Measurements from ENCODE around the gene EFS. TPM values are rescaled to one million over a fixed set of nuclear protein-coding genes. Genes with fewer than 3 reads are reported as not detected.

Gene EFS
- total RNA-seq, 6 experiments from 2014 or later: 8.8 to 13.5 (median 12.3) TPM

DNA sequence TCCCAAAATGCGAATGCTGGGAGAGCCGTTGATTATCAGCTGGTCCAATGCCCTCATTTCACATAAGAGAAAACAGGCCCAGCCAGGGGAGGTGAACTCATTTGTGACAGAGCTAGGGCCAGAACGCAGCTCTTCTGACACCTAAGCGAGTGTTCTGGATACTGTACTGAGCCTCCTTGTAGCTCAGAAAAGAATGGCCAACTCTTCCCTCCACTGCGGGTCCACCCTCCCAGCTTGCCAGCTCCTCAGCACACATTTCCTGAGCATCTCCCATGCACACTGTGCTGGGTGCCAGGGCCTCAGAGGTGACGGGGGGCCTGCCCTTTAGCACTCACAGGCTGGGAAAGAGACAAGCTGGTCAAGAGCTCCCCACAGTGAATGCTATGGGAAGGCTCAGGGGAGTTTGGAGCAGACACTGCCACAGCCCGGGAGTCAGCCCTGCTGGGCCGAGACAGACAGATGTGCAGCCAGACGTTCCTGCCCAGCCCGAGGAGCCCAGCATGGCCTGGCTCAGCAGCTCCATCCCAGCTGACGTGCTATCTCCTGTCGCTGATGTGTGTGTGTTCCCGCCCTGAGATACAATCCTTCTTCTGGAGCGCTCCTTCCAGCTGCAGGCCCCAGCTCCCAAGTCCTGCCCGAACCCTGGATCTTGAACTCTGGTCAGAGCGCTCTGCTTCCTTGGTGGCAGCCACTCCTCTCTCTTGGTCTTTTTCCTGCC is 15.4 kb upstream of the EFS start:
- H3K4me1 Mint-ChIP-seq (ENCODE audit: low read depth): no peaks in the 10 kb centered on the region
- no peaks in the 10 kb centered on the region for H3K36me3 Mint-ChIP-seq (ENCODE audit: low read depth)

DNA sequence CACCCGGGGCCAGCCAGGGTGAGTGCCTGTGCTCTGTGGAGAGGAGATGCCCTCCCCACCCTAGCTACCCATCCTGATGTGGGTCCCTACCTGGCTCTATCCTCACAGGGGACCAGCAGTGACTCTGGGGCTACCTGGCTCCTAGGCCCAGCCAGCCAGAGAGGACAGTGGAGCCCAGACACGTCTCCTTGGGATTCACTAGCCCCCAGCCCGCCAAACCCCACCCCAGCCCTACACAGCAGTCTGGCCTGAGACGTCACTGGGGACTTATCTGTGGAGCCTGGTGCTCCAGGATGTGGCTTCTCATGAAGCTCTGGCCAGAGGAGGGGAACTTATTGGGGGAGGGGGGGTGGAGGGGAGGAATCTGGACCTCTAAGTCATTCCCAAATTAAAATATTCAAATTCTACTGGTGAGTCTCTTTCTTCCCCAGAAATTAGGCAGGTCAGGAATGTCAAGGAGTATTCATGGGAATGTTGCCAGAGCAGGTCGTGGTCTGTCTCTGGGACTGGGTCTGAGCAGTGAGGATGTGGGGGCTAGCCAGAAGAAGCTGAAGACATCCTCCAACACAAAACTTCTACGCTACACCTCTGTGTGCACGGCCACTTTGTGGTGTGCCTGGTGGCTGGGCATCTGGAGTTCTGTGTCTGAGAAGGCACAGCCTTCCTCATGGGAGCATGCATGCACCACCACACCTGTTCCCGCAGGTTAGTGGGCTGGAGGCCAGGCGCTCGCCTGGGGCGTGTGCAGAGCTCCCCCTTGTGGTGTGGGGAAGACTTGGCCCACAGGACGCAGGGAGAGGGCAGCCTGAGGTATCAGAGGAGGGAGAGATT is 14.6 kb upstream of the EFS start:
- Mint-ChIP-seq H3K4me3 (no peak overlapping the region), H3K9me3 (no peaks in the 10 kb centered on the region), H3K27me3 (ENCODE audit: insufficient read depth) (peaks cover 35% of the 10 kb centered on the region), H3K36me3 (ENCODE audit: low read depth) (no peaks in the 10 kb centered on the region), H3K27ac (no peak overlapping the region), H3K4me1 (ENCODE audit: low read depth) (no peaks in the 10 kb centered on the region)
- no peak for DNase-seq
- TF ChIP-seq, protein P1, sequence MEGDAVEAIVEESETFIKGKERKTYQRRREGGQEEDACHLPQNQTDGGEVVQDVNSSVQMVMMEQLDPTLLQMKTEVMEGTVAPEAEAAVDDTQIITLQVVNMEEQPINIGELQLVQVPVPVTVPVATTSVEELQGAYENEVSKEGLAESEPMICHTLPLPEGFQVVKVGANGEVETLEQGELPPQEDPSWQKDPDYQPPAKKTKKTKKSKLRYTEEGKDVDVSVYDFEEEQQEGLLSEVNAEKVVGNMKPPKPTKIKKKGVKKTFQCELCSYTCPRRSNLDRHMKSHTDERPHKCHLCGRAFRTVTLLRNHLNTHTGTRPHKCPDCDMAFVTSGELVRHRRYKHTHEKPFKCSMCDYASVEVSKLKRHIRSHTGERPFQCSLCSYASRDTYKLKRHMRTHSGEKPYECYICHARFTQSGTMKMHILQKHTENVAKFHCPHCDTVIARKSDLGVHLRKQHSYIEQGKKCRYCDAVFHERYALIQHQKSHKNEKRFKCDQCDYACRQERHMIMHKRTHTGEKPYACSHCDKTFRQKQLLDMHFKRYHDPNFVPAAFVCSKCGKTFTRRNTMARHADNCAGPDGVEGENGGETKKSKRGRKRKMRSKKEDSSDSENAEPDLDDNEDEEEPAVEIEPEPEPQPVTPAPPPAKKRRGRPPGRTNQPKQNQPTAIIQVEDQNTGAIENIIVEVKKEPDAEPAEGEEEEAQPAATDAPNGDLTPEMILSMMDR (IDR thresholded peaks at IDR 0.05): peak; percentile 94

More for the DNA sequence above, 15.4 kb upstream of the EFS start:
- Mint-ChIP-seq H3K9me3 (no peaks in the 10 kb centered on the region), H3K27ac (no peak overlapping the region), H3K4me3 (no peak overlapping the region), H3K27me3 (ENCODE audit: insufficient read depth) (peaks cover 31% of the 10 kb centered on the region)
- TF ChIP-seq, protein P1 (IDR thresholded peaks at IDR 0.05): peak; percentile 30
- DNase-seq: no peak

DNA sequence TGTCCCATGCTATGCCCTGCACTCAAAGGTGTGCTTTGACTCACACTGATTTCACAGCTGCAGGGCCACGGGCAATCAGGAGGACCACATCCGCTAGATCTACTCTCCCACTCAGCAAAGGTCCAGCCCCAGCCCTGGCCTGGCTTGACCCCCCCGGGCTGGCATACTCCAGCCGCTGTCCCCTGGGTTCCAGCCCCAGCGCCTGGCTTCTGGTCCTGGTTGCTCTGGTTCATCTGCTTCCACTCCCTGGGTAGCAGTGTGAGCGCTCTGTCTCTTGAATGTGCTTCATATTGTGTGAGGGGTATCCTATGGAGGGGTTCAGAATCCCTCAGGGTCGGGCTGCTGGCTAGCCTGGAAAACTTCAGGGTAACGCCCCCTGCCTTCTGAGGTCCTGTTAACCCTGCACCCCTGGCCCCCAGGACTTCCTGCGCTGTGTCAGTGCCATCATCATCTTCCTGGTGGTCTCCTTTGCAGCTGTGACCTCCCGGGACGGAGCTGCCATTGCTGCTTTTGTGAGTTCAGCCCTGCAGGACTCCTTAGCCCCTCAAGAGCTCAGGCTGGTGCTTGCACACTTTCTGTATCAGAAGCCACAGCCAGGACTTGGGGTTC is 13.7 kb upstream of the EFS start:
- H3K9me3 Mint-ChIP-seq: no peaks in the 10 kb centered on the region
- TF ChIP-seq, protein P1 (IDR thresholded peaks at IDR 0.05): no peak
- DNase-seq: no peak
- H3K27me3 Mint-ChIP-seq (ENCODE audit: insufficient read depth): peaks cover 39% of the 10 kb centered on the region
- no peak overlapping the region for H3K27ac Mint-ChIP-seq
- H3K4me3 Mint-ChIP-seq: no peak overlapping the region
- no peaks in the 10 kb centered on the region for H3K4me1 Mint-ChIP-seq (ENCODE audit: low read depth)
- no peaks in the 10 kb centered on the region for H3K36me3 Mint-ChIP-seq (ENCODE audit: low read depth)

DNA sequence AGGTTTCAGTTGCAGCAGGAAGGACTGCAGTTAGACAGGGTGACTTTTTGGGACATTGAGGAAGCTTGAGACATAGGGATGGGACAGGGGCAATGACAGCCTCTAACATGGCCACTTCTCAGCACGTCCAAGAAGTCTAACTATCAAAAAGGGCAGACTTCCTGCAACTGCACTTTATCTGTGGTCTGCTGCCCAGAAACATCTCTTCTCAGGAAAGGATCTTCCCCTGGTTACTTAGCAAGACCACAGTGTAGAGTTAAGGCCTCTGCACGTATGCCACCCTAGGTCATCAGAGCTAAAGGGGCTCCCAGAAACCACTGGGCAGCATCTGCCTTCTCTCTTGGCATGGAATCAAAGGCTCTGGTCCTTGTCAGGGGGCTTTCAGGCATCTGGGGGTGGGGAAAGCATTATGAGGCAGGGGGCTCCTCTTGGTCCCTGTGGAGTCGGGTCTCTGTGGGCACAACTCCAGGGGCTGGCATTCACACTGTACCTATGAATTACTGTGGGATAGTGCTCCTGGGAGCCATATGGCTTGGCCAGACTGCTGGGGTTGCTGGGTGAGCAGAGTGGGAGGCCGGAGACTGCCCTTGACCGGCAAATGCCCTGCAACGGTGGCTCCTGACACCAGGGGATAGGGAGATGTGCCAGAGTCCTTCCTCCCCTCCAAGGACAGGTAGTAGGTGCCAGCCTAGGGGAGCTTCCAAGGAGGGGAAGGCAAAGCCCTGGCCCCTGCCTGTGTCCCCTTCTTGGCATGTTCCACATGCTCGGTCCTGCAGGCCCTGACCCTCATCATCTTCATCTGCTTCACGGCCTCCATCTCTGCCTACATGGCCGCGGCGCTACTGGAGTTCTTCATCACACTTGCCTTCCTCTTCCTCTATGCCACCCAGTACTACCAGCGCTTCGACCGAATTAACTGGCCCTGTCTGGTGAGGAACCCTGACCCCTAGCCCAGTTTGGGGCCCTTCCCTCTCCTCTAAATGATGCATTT is 12.9 kb upstream of the EFS start:
- TF ChIP-seq, protein P1 (IDR thresholded peaks at IDR 0.05): no peak
- no peaks in the 10 kb centered on the region for H3K36me3 Mint-ChIP-seq (ENCODE audit: low read depth)
- H3K4me3 Mint-ChIP-seq: no peak overlapping the region
- H3K27me3 Mint-ChIP-seq (ENCODE audit: insufficient read depth): peaks cover 37% of the 10 kb centered on the region
- H3K4me1 Mint-ChIP-seq (ENCODE audit: low read depth): no peaks in the 10 kb centered on the region
- H3K27ac Mint-ChIP-seq: no peak overlapping the region
- H3K9me3 Mint-ChIP-seq: no peaks in the 10 kb centered on the region
- no peak for DNase-seq

DNA sequence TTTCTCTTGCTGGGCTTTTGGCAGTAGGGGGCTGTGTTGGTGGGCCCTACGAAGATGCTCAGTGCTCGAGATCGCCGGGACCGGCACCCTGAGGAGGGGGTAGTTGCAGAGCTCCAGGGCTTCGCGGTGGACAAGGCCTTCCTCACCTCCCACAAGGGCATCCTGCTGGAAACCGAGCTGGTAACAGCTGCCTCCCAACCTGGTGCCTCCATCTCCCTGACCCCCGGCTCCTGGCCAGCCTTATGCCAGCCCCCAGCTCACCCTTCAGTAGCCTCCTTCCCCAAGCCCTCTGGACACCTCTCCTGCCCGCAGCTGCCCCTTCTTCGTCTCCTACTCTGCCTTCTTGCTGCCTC is 12.2 kb upstream of the EFS start:
- no peak for DNase-seq
- Mint-ChIP-seq H3K9me3 (no peaks in the 10 kb centered on the region), H3K4me3 (no peak overlapping the region), H3K27me3 (ENCODE audit: insufficient read depth) (peaks cover 31% of the 10 kb centered on the region), H3K4me1 (ENCODE audit: low read depth) (no peaks in the 10 kb centered on the region), H3K27ac (no peak overlapping the region), H3K36me3 (ENCODE audit: low read depth) (no peaks in the 10 kb centered on the region)
- TF ChIP-seq, protein P1 (IDR thresholded peaks at IDR 0.05): no peak

All from HFFc6 (cell line).